H9 (cell line): ENCODE results near the gene PROM1. TPM values are rescaled to one million over a fixed set of nuclear protein-coding genes. Genes with fewer than 3 reads are reported as not detected.

Experiments used
- DNase-seq: peaks from one replicate; pipeline ENCODE4 v3.0.0-alpha.2; 2017
- H2AFZ ChIP-seq: one replicate; pipeline ENCODE4 v1.6.1; 2013; ENCODE audit warnings: mild to moderate bottlenecking, low read length, control low read depth, moderate library complexity
- H2AK5ac ChIP-seq: 2 replicates; pipeline ENCODE4 v1.6.1; 2013; ENCODE audit warnings: low read length, control low read depth, mixed read lengths; ENCODE audit not compliant: insufficient read length
- H2BK120ac ChIP-seq: one replicate; pipeline ENCODE4 v1.6.1; 2013; ENCODE audit warnings: low read depth, mild to moderate bottlenecking, low read length, control low read depth, inconsistent platforms; ENCODE audit not compliant: poor library complexity, severe bottlenecking
- H2BK12ac ChIP-seq: 2 replicates; pipeline ENCODE4 v1.6.1; 2013; ENCODE audit warnings: low read length, control low read depth, mixed read lengths, low read depth; ENCODE audit not compliant: insufficient read length
- H2BK15ac ChIP-seq: 2 replicates; pipeline ENCODE4 v1.6.1; 2013; ENCODE audit warnings: low read depth, low read length, control low read depth
- H2BK20ac ChIP-seq: one replicate; pipeline ENCODE4 v1.6.1; 2013; ENCODE audit warnings: low read depth, mild to moderate bottlenecking, low read length, control low read depth, inconsistent platforms; ENCODE audit not compliant: poor library complexity, severe bottlenecking
- H2BK5ac ChIP-seq: 2 replicates; pipeline ENCODE4 v1.6.1; 2013; ENCODE audit warnings: low read length, control low read depth, mixed read lengths; ENCODE audit not compliant: insufficient read length
- H3K14ac ChIP-seq: 2 replicates; pipeline ENCODE4 v1.6.1; 2013; ENCODE audit warnings: low read length, control low read depth; ENCODE audit not compliant: insufficient read depth
- H3K18ac ChIP-seq: 2 replicates; pipeline ENCODE4 v1.6.1; 2013; ENCODE audit warnings: low read depth, mild to moderate bottlenecking, mixed read lengths, low read length, control low read depth; ENCODE audit not compliant: insufficient read length
- H3K23ac ChIP-seq: 2 replicates; pipeline ENCODE4 v1.6.1; 2013; ENCODE audit warnings: low read length, control low read depth, mixed read lengths, low read depth; ENCODE audit not compliant: insufficient read length
- H3K23me2 ChIP-seq: 2 replicates; pipeline ENCODE4 v1.6.1; 2013; ENCODE audit warnings: low read depth, mild to moderate bottlenecking, mixed read lengths, low read length, control low read depth; ENCODE audit not compliant: insufficient read length, poor library complexity, severe bottlenecking
- H3K27ac ChIP-seq: 2 replicates; pipeline ENCODE4 v1.5.1; 2013; ENCODE audit warnings: low read length, control low read depth, mixed read lengths, low read depth; ENCODE audit not compliant: insufficient read length
- H3K27me3 ChIP-seq: 2 replicates; pipeline ENCODE4 v1.6.1; 2013; ENCODE audit warnings: low read length, control low read depth, inconsistent platforms; ENCODE audit not compliant: insufficient read depth
- H3K4ac ChIP-seq: 2 replicates; pipeline ENCODE4 v1.6.1; 2013; ENCODE audit warnings: low read depth, mild to moderate bottlenecking, control low read depth, inconsistent platforms, low read length, moderate library complexity
- H3K4me1 ChIP-seq: 2 replicates; pipeline ENCODE4 v1.6.1; 2013; ENCODE audit warnings: low read length, control low read depth, inconsistent platforms; ENCODE audit not compliant: insufficient read depth
- H3K4me2 ChIP-seq: 2 replicates; pipeline ENCODE4 v1.6.1; 2013; ENCODE audit warnings: low read length, control low read depth, mixed read lengths; ENCODE audit not compliant: insufficient read length, insufficient read depth
- H3K56ac ChIP-seq: 2 replicates; pipeline ENCODE4 v1.6.1; 2013; ENCODE audit warnings: low read depth, mild to moderate bottlenecking, mixed read lengths, low read length, control low read depth; ENCODE audit not compliant: insufficient read length
- H3K79me1 ChIP-seq: 2 replicates; pipeline ENCODE4 v1.6.1; 2013; ENCODE audit warnings: low read depth, mild to moderate bottlenecking, moderate library complexity, low read length, control low read depth, inconsistent platforms; ENCODE audit not compliant: insufficient read depth, poor library complexity, severe bottlenecking
- H3K79me2 ChIP-seq: 2 replicates; pipeline ENCODE4 v1.6.1; 2013; ENCODE audit warnings: low read length, control low read depth, inconsistent platforms; ENCODE audit not compliant: insufficient read depth
- H3K9ac ChIP-seq: 2 replicates; pipeline ENCODE4 v1.6.1; 2013; ENCODE audit warnings: low read length, control low read depth, mixed read lengths; ENCODE audit not compliant: insufficient read length; ENCODE audit errors: extremely low read depth
- H3K9me3 ChIP-seq: one replicate; pipeline ENCODE4 v1.6.1; 2013; ENCODE audit warnings: low read depth, low read length, inconsistent platforms; ENCODE audit not compliant: control insufficient read depth
- H3T11ph ChIP-seq: one replicate; pipeline ENCODE4 v1.6.1; 2013; ENCODE audit warnings: mild to moderate bottlenecking, low read length, control low read depth, inconsistent platforms
- H4K20me1 ChIP-seq: one replicate; pipeline ENCODE4 v1.6.1; 2013; ENCODE audit not compliant: control insufficient read depth, insufficient read length, insufficient read depth
- H4K5ac ChIP-seq: 2 replicates; pipeline ENCODE4 v1.6.1; 2013; ENCODE audit warnings: low read depth, mild to moderate bottlenecking, mixed read lengths, low read length, control low read depth; ENCODE audit not compliant: insufficient read length
- H4K8ac ChIP-seq: replicated peaks from 2 replicates; pipeline ENCODE4 v1.6.1; 2013; ENCODE audit warnings: low read length, control low read depth, mixed read lengths, low read depth; ENCODE audit not compliant: insufficient read length
- H4K91ac ChIP-seq: 2 replicates; pipeline ENCODE4 v1.6.1; 2013; ENCODE audit warnings: low read depth, mild to moderate bottlenecking, moderate library complexity, mixed read lengths, low read length, control low read depth; ENCODE audit not compliant: insufficient read length
- H3K27ac Mint-ChIP-seq, 3 experiments: 2 replicates in 2 of 3; 3 replicates in 1 of 3; pipeline ENCODE4 v1.8.0; 2020 to 2021; ENCODE audit warnings: mixed read lengths in 3 of 3, mild to moderate bottlenecking in 1 of 3, moderate library complexity in 1 of 3
- H3K27me3 Mint-ChIP-seq: 2 replicates; pipeline ENCODE4 v1.8.0; 2021; ENCODE audit warnings: low read depth, mild to moderate bottlenecking, moderate library complexity, mixed read lengths
- H3K36me3 Mint-ChIP-seq, 3 experiments: 2 replicates in 2 of 3; 3 replicates in 1 of 3; pipeline ENCODE4 v1.8.0; 2020 to 2021; ENCODE audit warnings: low read depth in 3 of 3, mixed read lengths in 3 of 3; ENCODE audit not compliant: insufficient read depth in 1 of 3
- H3K4me1 Mint-ChIP-seq, 2 experiments: 2 replicates each; pipeline ENCODE4 v1.8.0; 2020; ENCODE audit warnings: mixed read lengths in 2 of 2
- H3K4me3 Mint-ChIP-seq, 2 experiments: 2 replicates in 1 of 2; 3 replicates in 1 of 2; pipeline ENCODE4 v1.8.0; 2020 to 2021; ENCODE audit warnings: mild to moderate bottlenecking in 2 of 2, mixed read lengths in 2 of 2, moderate library complexity in 1 of 2
- H3K9me3 Mint-ChIP-seq, 2 experiments: 2 replicates in 1 of 2; 3 replicates in 1 of 2; pipeline ENCODE4 v1.8.0; 2020; ENCODE audit warnings: mild to moderate bottlenecking in 2 of 2, mixed read lengths in 2 of 2, moderate library complexity in 1 of 2
- CTCF ChIP-seq: fragments of 200-600 bp; sonication (generic); conservative IDR thresholded peaks from 3 replicates; pipeline ENCODE4 v1.8.0; 2021; ENCODE audit warnings: antibody characterized with exemption, mild to moderate bottlenecking
- WGBS: extraction: QIAGEN DNeasy Blood & Tissue Kit; methylation state at CpG from one replicate; pipeline ENCODE4 v1.1.7; 2013; ENCODE audit warnings: missing lambda C conversion rate, low lambda C conversion rate, mixed read lengths; ENCODE audit not compliant: insufficient read length; ENCODE audit errors: extremely low coverage; 5-methylcytosine and 5-hydroxymethylcytosine counted together
- total RNA-seq: library from RNA; stranded (reverse); gene quantifications from 2 replicates; pipeline ENCODE4 v1.2.1, GENCODE V29; 2021

Gene PROM1
- total RNA-seq, 1 experiment from 2014 or later: 98.3 TPM

DNA sequence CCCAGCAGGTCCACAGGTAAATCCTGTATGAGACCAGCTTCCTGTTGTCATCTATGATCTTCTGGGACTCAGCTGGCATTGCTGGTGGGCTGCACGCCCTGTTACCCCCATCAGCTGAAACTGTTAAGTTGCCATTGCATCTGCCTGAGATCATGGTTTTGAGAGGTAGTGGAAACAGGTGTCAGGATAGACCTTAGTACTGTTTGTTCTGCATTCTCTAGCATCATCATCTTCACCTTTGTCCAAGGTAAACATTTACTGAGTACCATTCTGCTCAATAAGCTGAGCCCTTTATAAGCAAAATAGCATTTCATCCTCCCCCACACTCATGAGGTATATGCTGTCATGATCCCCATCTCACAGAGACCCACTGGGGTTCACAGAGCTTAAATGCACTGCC lies 42.9 kb upstream of the PROM1 start:
- H3K27ac Mint-ChIP-seq: peak overlapping the region in 1 of 3 experiments; percentile 53; a peak in 1 of 7 replicates
- Histone ChIP-seq H2BK5ac (no peak overlapping the region), H2BK15ac (no peak overlapping the region), H3T11ph (no peak overlapping the region), H3K23me2 (no peaks in the 10 kb centered on the region), H2BK20ac (no peak overlapping the region), H3K9ac (no peak overlapping the region), H4K20me1 (no peaks in the 10 kb centered on the region), H2AK5ac (no peak overlapping the region), H3K9me3 (no peaks in the 10 kb centered on the region), H4K91ac (no peak overlapping the region), H3K27me3 (no peaks in the 10 kb centered on the region), H2BK120ac (no peak overlapping the region), H3K14ac (no peak overlapping the region), H3K23ac (no peak overlapping the region), H3K4me2 (no peak overlapping the region), H2BK12ac (no peak overlapping the region), H3K4ac (no peak overlapping the region), H2AFZ (no peak overlapping the region), H3K79me1 (no peaks in the 10 kb centered on the region), H3K18ac (no peak overlapping the region), H4K5ac (no peak overlapping the region), H3K79me2 (no peaks in the 10 kb centered on the region), H3K4me1 (no peaks in the 10 kb centered on the region), H4K8ac (no peak overlapping the region), H3K56ac (no peak overlapping the region), H3K27ac (no peak overlapping the region)
- no peaks in the 10 kb centered on the region for H3K27me3 Mint-ChIP-seq
- no peak for DNase-seq
- H3K36me3 Mint-ChIP-seq: no peaks in the 10 kb centered on the region
- no peak for TF ChIP-seq CTCF
- H3K4me3 Mint-ChIP-seq: no peak overlapping the region
- peaks cover 0 to 9% of the 10 kb centered on the region in 2 experiments; a peak in 2 of 4 replicates for H3K4me1 Mint-ChIP-seq
- no peaks in the 10 kb centered on the region for H3K9me3 Mint-ChIP-seq
- WGBS: no CpG with 5 or more reads among the region's 1 CpG
